ENCODE measurements around the gene MIA. TPM values are rescaled to one million over a fixed set of nuclear protein-coding genes. Genes with fewer than 3 reads are reported as not detected.

Gene MIA
- total and polyA plus RNA-seq, 9 of the 15 experiments (the other 6 are each of a cell fraction or from before 2014, with no cell fraction given) = 0.21 TPM; not detected in 8

GRCh38 chr19:40791996-40792395, 16.7 kb downstream of the MIA start (continued):
- TF ChIP-seq ZBTB26 (CRISPR knock-in tag; IDR thresholded peaks at IDR 0.05) (no peak), MAFG (tag; conservative IDR thresholded peaks at IDR 0.05) (no peak), REST (IDR thresholded peaks at IDR 0.05; ENCODE audit: borderline replicate concordance) (no peak), REST (CRISPR knock-in tag; IDR thresholded peaks at IDR 0.05; ENCODE audit: low read depth) (no peak), MEF2D (tag; conservative IDR thresholded peaks at IDR 0.05; ENCODE audit: low read depth) (no peak)

All from K562 (cell line).